ENCODE results near the gene RGL2. TPM values are rescaled to one million over a fixed set of nuclear protein-coding genes. Genes with fewer than 3 reads are reported as not detected.

RGL2 gene
- polyA plus RNA-seq, 2 of the 4 experiments (the other 2 are of a cell fraction), result 11.6 to 13.9 TPM

GRCh38 chr6:33248932-33249731, 49.6 kb downstream of the RGL2 start:
- Histone ChIP-seq H3K4me3 (peak overlapping the region; percentile 68), H3K4me2 (peak overlapping the region; percentile 99), H3K4me1 (peaks cover 11% of the 10 kb centered on the region), H3K9me3 (no peaks in the 10 kb centered on the region), H3K27ac (peak overlapping the region; percentile 91 to 92)
- WGBS (ENCODE audit: missing lambda C conversion rate), result 2% methylated on average over 30 of the region's 58 CpGs
- DNase-seq (ENCODE audit: low read depth in 1 of 2, low spot score in 1 of 2), result peak; percentile 70 to 97
- no peak for TF ChIP-seq MAX (IDR thresholded peaks at IDR 0.05)
- TF ChIP-seq POLR2A (IDR thresholded peaks at IDR 0.05; ENCODE audit: low read length), result peak; percentile 79
- 0 out of 3 replicates have a peak, but pooled peaks have one; percentile 39 for TF ChIP-seq BCL3 (IDR thresholded peaks at IDR 0.05)
- no peak for TF ChIP-seq NR3C1 (IDR thresholded peaks at IDR 0.05)
- no peak for TF ChIP-seq HEYL (CRISPR knock-in tag; IDR thresholded peaks at IDR 0.05)
- peak; percentile 20; the same call in 1 of the 2 replicates for TF ChIP-seq ESRRA (IDR thresholded peaks at IDR 0.05; ENCODE audit: borderline replicate concordance, low read length)
- TF ChIP-seq MAFK (IDR thresholded peaks at IDR 0.05; ENCODE audit: partially characterized antibody), result peak; percentile 76
- TF ChIP-seq JUN (IDR thresholded peaks at IDR 0.05), result peak; percentile 53 to 68; a peak in 4 of 5 replicates
- no peak for TF ChIP-seq NPAS2 (CRISPR knock-in tag; IDR thresholded peaks at IDR 0.05; ENCODE audit: borderline replicate concordance)
- TF ChIP-seq HOXB13 (CRISPR knock-in tag; IDR thresholded peaks at IDR 0.05; ENCODE audit: low read depth), result no peak
- peak; percentile 95 to 96 for ATAC-seq
- FAIRE-seq, result peak; percentile 32
- ChIA-PET POLR2A (interaction anchor here (1.5 to 2.7 kb wide), 5 partner anchors 19 to 277 kb away, joined by 3 to 17 read pairs (median 13); partner anchors contain the start of genes B3GALT4, RING1, RPS18 and VPS52), CTCF (interaction anchor here (0.6 to 3.7 kb wide), 43 partner anchors 8 to 363 kb away, joined by 3 to 39 read pairs (median 7); partner anchors contain the start of genes B3GALT4, HLA-DOA, HSD17B8 and RING1)

- H3K4me2 ChIP-seq, result peak overlapping the region; percentile 90
- 2% methylated on average over 18 of the region's 18 CpGs for WGBS (ENCODE audit: missing lambda C conversion rate)
- ChIA-PET POLR2A (interaction anchor here (2.1 to 2.7 kb wide), 3 partner anchors 23 to 277 kb away, joined by 13 to 17 read pairs (median 16); partner anchors contain the start of genes RING1, RPS18 and VPS52), CTCF (interaction anchor here (0.6 to 3.7 kb wide), 45 partner anchors 9 to 363 kb away, joined by 3 to 39 read pairs (median 6); partner anchors contain the start of genes B3GALT4, HLA-DMA, HLA-DOA and HLA-DPB1)
- peak overlapping the region; percentile 68 for H3K4me3 ChIP-seq
- TF ChIP-seq EHF (CRISPR knock-in tag; IDR thresholded peaks at IDR 0.05) (no peak), HDAC2 (IDR thresholded peaks at IDR 0.05) (no peak), TP53 (CRISPR knock-in tag; IDR thresholded peaks at IDR 0.05) (no peak), CTCF (IDR thresholded peaks at IDR 0.05) (no peak; the same call in 2 of the 3 replicates), E2F6 (IDR thresholded peaks at IDR 0.05; ENCODE audit: borderline replicate concordance, low read depth) (no peak), BHLHE40 (IDR thresholded peaks at IDR 0.05; ENCODE audit: low read depth, low read length) (no peak), HOXA7 (CRISPR knock-in tag; IDR thresholded peaks at IDR 0.05) (no peak), HEYL (CRISPR knock-in tag; IDR thresholded peaks at IDR 0.05) (no peak), HES2 (IDR thresholded peaks at IDR 0.05) (no peak), USF2 (IDR thresholded peaks at IDR 0.05) (no peak), MAFK (IDR thresholded peaks at IDR 0.05; ENCODE audit: partially characterized antibody) (no peak), FOXS1 (CRISPR knock-in tag; IDR thresholded peaks at IDR 0.05) (no peak), EP300 (IDR thresholded peaks at IDR 0.05) (no peak)
- ATAC-seq (peak; percentile 33 to 45), FAIRE-seq (no peak), DNase-seq (ENCODE audit: low read depth in 1 of 2, low spot score in 1 of 2) (no peak)
- peaks cover 11% of the 10 kb centered on the region for H3K4me1 ChIP-seq
- no peaks in the 10 kb centered on the region for H3K9me3 ChIP-seq
- peak overlapping the region; percentile 64 to 91 for H3K27ac ChIP-seq
Measured at GRCh38 chr6:33248643-33248931, 50.2 kb downstream of the RGL2 start.

Data from A549 (cell line).